Activated naive CD4-positive, alpha-beta T cell treated with Interleukin-2 at 50 U/mL for 16 hours (primary cell): ENCODE results near the gene CCDC57.

Experiments used
- DNase-seq: peaks from one replicate; pipeline ENCODE4 v3.0.0-alpha.2; 2020

CCDC57 gene

DNA sequence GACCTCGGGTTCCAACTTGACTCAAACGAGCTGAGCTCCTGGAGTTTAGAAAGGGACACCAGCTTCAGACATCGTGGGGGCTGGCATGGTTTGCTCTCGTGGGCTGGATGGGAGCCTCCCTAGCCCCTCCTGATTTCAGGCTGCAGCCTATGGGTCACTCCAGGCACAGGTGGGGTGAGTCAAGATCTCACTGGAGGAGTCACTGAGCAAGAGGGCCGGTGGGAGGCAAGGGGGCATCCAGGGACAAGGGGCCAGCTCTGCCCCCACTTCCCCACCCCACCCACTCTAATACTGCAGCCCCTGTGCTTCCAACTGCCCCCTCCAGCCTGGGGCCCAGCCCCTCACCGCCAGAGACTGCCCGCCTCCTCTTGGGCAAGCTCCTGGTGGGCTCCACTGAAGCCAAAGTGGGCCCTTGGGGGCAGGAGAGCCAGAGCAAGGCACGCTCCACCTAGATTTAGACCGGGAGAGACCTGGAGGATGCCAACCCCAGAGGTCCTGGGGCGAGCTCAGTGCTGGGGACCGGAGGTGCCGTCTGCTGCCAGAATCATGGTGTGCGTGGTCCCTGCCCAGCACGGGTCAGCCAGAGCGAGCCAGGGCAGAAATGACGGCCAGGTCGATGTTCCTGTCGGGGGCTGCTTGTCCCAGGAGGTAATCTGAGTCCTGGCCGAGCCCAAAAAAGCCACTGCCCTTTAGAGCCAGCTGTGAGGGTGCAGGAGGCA is 22.6 kb upstream of the CCDC57 start:
- DNase-seq, result no peak

GRCh38 chr17:82234211-82235055 is 21.8 kb upstream of the CCDC57 start:
- DNase-seq, result no peak

DNA sequence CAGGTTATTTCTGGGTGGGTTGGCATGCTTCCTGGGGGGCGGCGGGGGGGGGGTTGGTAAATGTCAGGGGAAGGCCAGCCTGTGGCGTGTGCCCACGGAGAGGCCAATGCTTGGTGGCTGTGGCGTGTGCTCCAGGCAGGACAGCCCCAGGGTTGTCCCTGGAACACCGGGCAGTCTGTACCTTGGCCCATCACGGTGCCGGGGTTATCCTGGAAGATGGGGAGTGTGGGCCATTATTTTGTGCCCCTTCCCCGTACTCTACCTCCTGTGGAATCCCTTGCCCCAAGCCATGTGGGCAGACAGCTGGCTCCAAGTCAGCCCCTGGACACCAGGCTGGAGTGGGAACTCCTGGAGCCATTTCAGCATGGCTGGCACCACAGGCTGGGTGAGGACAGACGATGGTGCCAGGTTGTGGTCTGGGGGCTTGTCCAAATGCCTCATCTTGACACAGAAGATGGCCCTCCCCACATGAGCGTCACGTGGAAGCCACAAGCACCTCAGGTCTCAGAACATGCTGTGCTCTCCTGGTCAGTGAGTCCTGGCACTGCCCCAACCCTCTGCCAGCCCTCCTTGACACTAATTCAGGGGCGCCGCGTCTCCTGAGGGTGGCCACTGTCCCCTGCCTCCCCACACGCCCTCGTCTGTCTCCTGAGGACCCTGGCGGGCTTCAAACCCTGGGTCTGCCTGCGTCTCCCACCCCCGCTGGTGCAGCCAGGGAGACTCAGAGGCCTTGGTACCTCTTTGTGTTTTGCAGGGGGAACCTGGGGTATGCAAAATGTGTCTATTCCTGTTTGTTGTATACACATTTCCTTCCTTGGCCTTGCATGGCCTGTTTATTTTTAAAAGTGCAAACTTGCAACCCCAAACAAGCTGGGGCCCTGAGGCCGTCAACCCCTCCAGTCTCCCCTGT is 20.5 kb upstream of the CCDC57 start:
- no peak for DNase-seq

- no peak for DNase-seq
Observed at GRCh38 chr17:82232322-82232820, 19.7 kb upstream of the CCDC57 start.

DNA sequence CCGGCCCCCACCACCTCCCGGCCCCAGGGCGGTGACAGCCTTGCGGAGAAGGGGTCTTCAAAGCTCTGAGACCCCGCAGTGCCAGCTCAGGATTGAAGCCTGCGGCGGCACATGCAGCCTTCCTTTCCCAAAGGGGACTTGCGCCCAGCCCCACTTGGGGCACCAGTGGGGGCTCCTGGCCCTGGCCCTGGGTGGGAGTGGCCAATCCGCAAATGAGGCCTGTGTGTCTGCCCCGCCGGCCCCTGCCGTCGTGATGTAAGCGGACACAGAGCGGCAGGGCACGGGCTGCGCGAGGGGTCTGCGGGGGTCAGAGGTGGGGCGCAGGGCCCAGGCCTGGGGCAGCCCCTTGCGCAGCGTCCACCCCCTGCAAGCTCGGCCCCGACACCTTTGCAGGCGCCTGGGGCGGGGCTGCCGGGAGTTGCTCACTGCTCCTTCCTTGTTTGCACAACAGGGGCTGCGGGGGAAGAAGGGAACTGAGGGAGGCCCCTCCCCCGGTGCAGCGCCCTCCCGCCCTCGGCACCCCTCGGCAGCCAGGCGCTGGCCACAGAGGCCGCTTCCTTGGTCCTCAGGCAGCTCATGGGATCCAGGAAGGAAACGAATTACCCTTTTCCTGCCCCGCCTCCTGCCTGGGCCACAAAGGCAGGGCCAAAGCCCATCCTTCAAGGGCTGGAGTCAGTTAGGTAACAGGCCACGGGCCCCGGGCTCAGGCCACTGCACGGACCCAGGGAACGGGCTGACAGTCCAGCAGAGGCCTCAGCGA is 19.1 kb upstream of the CCDC57 start:
- DNase-seq, result no peak

GRCh38 chr17:82231312-82231561 is 18.6 kb upstream of the CCDC57 start:
- no peak for DNase-seq

- peak; percentile 58 for DNase-seq
Observed at GRCh38 chr17:82230609-82231311, 18.1 kb upstream of the CCDC57 start.

DNA sequence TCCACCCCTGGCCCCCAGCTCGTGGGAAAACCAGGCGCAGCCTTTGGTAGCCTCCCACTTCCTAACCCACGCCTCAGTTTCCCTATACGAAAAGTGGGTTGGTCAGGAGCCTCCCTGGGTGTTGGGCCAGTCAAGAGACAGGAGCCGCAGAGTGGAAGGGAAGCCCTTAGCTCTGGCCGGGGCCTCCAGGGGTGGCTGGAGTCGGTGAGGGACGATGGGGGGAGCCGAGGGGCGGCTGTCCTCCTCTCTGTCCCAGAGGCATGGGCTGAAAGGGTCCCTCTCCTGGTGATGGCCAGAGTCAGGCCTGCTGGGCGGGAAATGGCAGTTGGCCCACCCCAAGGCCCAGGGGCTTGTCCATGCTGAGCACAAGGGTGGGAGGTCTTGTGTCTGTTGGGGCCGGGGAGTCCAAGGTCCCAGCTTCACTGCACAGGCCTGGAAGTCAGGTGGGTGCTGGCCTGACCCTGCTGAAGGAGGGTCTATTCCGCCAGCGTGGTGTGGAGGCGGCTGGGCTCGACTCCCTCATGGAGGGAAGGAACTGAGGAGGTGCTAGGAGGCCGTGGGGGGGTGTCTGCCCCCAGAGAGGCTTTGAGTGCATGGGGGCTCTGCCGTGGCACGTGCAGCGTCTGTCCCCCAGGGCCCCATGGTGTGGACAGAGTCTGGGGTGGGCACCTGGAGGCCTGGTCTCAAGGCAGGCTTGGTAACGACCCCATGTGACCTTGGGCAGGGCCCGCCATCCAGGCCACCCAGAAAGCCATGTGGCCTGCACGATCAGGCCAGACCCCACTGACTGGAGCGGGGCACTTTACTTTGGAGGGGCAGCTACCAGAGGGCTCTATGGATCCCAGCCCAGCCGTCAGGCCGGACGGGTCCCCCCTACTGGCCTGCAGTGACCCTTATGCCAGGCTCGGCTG is 17.3 kb upstream of the CCDC57 start:
- no peak for DNase-seq

GRCh38 chr17:82228842-82229697 is 16.4 kb upstream of the CCDC57 start, which contains the start of gene SLC16A3:
TSS of gene SLC16A3 (plus strand) at chr17:82229042. CDS start at chr17:82236009, 6,967 bp downstream.
- peak; percentile 60 for DNase-seq

- DNase-seq, result peak; percentile 56
Observed at GRCh38 chr17:82228278-82228841, 15.7 kb upstream of the CCDC57 start.

- no peak for DNase-seq
Observed at GRCh38 chr17:82227629-82228277, 15.1 kb upstream of the CCDC57 start.

GRCh38 chr17:82226809-82227628 is 14.4 kb upstream of the CCDC57 start:
- DNase-seq, result no peak

DNA sequence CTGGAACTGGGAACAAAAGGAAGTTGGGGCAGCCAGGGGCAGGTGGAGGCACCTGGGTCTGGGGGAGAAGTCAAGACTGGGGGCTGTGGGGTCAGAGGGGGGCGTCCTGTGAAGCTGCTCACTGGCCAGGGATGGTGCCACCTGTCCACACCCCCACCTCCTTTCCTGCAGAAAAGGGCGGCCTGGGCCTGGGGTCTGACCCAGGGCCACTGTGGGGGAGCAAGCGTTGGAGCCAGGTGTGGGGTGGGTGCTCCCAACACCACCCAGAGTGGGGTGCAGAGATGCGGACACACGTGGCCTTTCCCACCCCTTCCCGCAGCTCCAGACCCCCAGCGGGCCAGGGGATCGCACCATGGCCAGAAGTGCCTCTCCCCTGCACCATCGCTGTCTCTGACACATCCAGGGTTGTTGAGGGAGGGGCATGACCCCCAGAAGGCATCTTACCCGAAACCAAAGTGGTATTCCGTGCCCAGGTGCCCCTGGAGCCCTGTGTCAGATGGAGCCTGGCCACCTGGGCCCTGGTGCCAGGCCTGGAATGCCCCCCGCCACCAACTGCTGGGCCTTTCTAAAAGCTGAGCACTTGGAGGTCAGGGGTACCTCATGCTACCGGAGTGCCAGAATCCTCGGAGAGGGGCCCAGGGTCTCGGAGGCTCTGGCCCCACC is 13.6 kb upstream of the CCDC57 start:
- no peak for DNase-seq

DNA sequence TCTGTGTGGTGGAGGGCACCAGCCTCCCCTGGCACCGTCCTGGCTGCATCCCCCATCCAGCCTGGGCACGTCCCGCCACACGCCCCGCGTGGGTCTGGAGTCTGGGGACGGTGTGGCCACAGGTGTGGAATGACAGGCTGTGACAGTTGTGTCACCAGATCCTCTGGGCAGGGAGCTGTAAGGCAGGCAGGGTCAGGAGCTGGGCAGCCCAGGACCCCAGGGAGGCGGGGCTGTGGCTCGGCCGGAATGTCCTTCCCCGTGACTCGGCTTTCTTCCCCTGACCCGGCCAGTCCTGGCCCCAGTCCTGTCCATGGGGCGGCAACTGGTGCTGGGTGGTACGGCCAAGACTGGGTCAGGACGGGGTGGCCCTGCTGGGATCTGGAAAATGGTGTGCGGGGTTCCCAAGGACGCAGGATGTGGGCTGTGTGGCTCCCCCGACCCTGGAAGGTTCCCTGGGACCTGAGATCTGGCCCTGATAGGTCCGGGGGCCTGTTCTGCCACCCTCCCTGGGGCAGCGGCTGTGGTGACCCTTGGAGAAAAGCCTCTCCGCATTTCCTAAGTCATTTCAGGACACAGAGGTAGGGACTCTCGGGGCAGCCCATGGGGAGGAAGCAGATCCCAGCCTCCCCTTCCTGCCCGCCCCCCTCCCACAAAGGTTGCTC is 12.9 kb upstream of the CCDC57 start:
- no peak for DNase-seq

GRCh38 chr17:82224666-82225065 is 12.0 kb upstream of the CCDC57 start:
- DNase-seq, result no peak

DNA sequence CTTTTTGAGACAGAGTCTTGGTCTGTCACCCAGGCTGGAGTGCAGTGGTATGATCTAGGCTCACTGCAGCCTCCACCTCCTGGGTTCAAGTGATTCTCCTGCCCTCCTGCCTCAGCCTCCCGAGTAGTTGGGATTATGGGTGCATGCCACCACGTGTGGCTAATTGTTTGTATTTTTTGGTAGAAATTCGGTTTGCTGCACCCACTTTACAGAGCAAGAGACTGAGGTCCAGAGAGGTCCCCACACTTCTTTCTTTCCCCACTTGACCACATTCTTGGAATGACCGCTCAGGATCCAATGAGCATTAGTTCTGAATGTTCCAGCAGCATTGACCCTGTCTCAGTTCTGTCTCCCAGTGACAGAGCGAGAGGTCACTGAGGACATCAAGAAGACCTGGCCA is 10.9 kb upstream of the CCDC57 start:
- DNase-seq, result no peak

DNA sequence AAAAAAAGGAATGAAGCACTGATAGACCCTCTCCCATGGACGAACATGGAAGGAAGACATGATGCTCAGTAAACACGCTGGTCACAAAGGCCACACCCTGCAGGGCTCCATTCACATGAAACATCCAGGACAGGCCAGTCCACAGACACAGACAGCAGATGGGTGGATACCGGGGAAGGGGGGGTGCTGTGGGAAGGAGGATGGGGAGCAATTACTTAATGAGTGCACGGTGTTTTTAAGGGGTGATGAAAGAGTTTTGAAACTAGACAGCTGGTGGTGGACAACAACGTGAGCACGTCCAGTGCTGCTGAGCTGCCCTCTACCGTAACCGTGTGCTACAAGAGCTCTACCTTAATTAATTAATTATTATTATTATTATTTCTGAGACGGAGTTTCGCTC is 10.2 kb upstream of the CCDC57 start:
- DNase-seq, result no peak
